22Rv1 (cell line): Measurements from ENCODE around the gene CAMTA1.

Experiments
- ZFX ChIP-seq: fragments of 450-650 bp; IDR thresholded peaks from 2 replicates; pipeline ENCODE4 v1.6.1; 2017; ENCODE audit warnings: antibody characterized with exemption, borderline replicate concordance
- TF ChIP-seq, protein P1 (sequence below): fragments of 450-650 bp; IDR thresholded peaks from 2 replicates; pipeline ENCODE4 v1.5.1; 2017; ENCODE audit warnings: mild to moderate bottlenecking

DNA sequence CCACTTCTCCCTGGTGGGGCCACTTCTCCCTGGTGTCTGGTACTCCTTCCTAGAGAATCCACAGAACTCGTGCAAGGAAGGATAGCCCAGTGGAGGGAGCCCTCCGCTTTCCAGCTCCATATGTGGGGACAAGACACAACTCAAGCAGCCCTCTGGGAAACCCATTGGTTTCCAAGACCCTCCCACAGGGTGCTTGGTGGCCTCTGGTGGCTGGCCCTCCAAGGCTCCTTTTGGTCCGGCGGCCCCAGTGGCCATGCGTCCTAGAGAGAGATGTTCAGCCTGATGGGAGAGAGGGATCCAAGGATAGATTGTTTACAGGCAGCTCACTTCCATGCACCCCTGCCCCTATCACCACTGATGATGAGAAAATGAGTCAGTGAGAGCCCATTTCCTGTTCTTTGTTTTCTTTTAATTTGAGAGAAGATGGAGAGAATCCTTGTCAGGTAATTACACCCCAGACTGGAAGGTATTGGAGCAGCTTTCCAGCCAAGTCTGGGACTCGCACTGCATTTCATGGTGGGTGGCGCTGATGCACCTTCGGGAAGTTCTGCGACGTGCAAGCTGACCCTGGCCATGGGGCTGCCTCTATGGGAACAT lies 499.7 kb downstream of the CAMTA1 start:
- TF ChIP-seq, protein P1, sequence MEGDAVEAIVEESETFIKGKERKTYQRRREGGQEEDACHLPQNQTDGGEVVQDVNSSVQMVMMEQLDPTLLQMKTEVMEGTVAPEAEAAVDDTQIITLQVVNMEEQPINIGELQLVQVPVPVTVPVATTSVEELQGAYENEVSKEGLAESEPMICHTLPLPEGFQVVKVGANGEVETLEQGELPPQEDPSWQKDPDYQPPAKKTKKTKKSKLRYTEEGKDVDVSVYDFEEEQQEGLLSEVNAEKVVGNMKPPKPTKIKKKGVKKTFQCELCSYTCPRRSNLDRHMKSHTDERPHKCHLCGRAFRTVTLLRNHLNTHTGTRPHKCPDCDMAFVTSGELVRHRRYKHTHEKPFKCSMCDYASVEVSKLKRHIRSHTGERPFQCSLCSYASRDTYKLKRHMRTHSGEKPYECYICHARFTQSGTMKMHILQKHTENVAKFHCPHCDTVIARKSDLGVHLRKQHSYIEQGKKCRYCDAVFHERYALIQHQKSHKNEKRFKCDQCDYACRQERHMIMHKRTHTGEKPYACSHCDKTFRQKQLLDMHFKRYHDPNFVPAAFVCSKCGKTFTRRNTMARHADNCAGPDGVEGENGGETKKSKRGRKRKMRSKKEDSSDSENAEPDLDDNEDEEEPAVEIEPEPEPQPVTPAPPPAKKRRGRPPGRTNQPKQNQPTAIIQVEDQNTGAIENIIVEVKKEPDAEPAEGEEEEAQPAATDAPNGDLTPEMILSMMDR, result no peak
- TF ChIP-seq ZFX, result no peak
